SHP77 (cell line): ENCODE measurements around the gene UFM1.
"Not testable (repeated sequence)": the region's sequence is repeated elsewhere in the genome, so short reads cannot be mapped to it uniquely, and the experiment has no call there.

Source experiments
- DNase-seq, 2 experiments: peaks; one replicate each; lab custom pipeline; 2025; lab: John Stamatoyannopoulos, UW

The UFM1 gene

GRCh38 chr13:38365661-38366060 is 16.0 kb downstream of the UFM1 start:
- DNase-seq = no peak

- DNase-seq = no peak
These were observed 17.4 kb downstream of the UFM1 start for GRCh38 chr13:38366954-38367645.

GRCh38 chr13:38369058-38369457 is 19.4 kb downstream of the UFM1 start:
- no peak for DNase-seq

- not testable (repeated sequence) for DNase-seq
These were observed 20.4 kb downstream of the UFM1 start for GRCh38 chr13:38370096-38370495.

- no peak for DNase-seq
These were observed 23.3 kb downstream of the UFM1 start for GRCh38 chr13:38372820-38373383.

GRCh38 chr13:38376546-38376945 is 26.9 kb downstream of the UFM1 start:
- DNase-seq = no peak

- no peak for DNase-seq
These were observed 32.2 kb downstream of the UFM1 start for GRCh38 chr13:38381890-38382289.

- DNase-seq = no peak
These were observed 33.3 kb downstream of the UFM1 start for GRCh38 chr13:38382946-38383345.

GRCh38 chr13:38384171-38384570 is 34.5 kb downstream of the UFM1 start:
- DNase-seq = no peak

- DNase-seq = no peak
These were observed 35.7 kb downstream of the UFM1 start for GRCh38 chr13:38385153-38385891.

GRCh38 chr13:38386421-38386820 is 36.8 kb downstream of the UFM1 start:
- DNase-seq = no peak

- DNase-seq = no peak
These were observed 41.7 kb downstream of the UFM1 start for GRCh38 chr13:38391341-38391740.

- peak; percentile 9 to 16 for DNase-seq
These were observed 45.3 kb downstream of the UFM1 start for GRCh38 chr13:38394777-38395496.

GRCh38 chr13:38395497-38395788 is 45.8 kb downstream of the UFM1 start:
- no peak for DNase-seq

- DNase-seq = no peak
These were observed 49.3 kb downstream of the UFM1 start for GRCh38 chr13:38398711-38399493.

GRCh38 chr13:38399535-38399934 is 49.9 kb downstream of the UFM1 start:
- DNase-seq = no peak

- DNase-seq = no peak
These were observed 51.6 kb downstream of the UFM1 start for GRCh38 chr13:38401276-38401675.

GRCh38 chr13:38405216-38405615 is 55.6 kb downstream of the UFM1 start:
- DNase-seq = no peak

- DNase-seq = no peak
These were observed 60.1 kb downstream of the UFM1 start for GRCh38 chr13:38409771-38410170.

GRCh38 chr13:38412266-38412665 is 62.6 kb downstream of the UFM1 start:
- DNase-seq = no peak
